ENCODE measurements around the gene ZNF814.
"Not testable (repeated sequence)": the region's sequence is repeated elsewhere in the genome, so short reads cannot be mapped to it uniquely, and the experiment has no call there.

ZNF814 gene

DNA sequence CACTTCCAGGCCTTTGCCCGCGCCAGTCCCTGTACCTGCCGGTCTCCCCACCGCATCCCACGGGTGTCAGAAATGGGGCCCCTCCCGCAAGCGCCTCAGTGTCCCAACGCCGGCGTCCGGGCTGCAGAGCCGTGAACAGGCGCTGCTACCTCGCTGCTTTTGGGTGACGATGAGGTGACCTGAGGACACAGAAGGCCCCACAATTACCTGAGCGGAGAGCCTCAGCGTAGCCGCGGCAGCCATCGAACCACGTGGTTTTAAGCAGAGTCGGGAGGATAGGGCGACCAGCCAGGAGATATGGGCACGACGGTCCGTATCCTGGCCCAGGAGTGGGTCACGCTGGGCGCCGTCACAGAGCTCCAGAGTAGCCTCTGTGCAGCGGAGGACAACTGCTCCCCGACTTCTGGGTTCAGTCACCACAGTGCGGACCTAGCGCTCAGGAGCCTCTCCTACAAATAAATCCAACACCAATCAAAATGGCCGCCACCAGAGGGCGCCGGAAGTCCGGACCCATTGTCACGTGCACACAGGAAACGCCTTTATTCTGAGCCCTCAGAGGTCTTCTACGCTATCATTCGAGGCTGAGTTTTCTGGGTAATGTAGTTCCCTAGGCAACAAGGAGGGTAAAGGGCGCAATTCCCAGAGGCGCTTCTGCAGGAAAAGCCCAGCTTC lies at the start of gene ZNF814:
Gene ZNF814, minus strand, starts transcription at position 478 of the 672 bp plus-strand sequence. Its CDS starts 235 bp downstream, at position 243.
- DNase-seq = peak; percentile 86

- no peak for DNase-seq
Observed at GRCh38 chr19:57935731-57936130, 46.9 kb upstream of the ZNF814 start.

GRCh38 chr19:57934820-57935665 lies 46.2 kb upstream of the ZNF814 start, which contains the start of gene ZNF418:
ZNF418 (minus strand) TSS chr19:57935402; CDS start chr19:57933822, 1,580 bp downstream.
- DNase-seq = peak; percentile 57

GRCh38 chr19:57927587-57927986 lies 38.8 kb upstream of the ZNF814 start:
- no peak for DNase-seq

DNA sequence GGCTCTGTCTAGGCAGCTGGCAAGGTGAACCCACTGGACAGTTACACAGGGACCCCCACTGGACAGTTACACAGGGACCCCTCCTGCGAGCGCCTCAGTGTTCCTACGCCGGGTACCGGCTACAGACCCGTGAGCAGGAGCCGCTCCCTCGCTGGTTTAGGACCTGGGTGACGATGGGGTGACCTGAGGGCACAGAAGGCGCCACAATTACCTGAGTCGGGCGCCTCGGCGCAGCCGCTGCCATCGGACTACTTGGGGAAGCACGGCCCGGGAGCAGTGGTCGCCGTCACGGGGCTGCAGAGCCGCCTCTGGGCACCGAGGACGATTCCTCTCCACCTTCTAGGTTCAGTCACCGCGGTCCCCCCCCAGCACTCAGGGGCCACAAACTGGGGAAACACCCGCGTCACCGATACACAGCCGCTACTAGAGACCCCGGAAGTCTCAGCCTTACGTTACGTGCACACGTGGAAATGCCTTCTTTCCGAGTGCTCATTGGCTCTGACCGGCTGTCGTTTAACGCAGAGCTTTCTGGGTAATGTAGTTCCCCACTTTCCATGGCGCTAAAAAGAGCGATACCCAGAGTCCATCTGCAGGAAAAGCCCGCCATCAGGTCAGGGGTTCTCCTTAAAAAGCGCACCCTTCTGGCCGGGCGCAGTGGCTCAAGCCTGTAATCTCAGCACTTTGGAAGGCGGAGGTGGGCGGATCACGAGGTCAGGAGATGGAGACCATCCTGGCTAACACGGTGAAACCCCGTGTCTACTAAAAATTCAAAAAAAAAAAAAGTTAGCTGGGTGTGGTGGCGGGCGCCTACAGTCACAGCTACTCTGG lies 27.5 kb upstream of the ZNF814 start, which contains the start of gene ZNF417:
Gene ZNF417, minus strand, starts transcription at position 425 of the 828 bp plus-strand sequence. Its CDS starts 181 bp downstream, at position 244.
- peak; percentile 92 for DNase-seq

DNA sequence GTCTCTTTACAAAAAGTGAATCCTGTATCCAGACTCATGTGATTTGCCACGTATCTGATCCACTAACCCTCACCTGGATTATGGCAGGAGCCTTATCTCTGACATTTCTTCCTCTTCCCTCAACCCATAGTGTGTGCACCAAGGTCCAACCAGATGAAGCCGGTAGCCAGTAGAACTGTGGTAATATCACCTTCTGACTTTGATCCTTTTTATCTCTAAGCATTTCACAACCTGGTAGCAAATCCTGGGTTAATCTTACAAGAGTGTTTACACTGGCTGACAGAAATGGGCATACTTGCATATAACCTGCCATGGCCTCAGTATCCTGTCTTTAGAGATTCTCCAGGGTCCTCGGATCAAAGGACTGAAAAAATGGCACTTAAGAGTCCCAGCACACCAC lies 25.7 kb upstream of the ZNF814 start:
- DNase-seq = no peak

- DNase-seq = no peak
Observed at GRCh38 chr19:57907394-57907793, 18.6 kb upstream of the ZNF814 start.

DNA sequence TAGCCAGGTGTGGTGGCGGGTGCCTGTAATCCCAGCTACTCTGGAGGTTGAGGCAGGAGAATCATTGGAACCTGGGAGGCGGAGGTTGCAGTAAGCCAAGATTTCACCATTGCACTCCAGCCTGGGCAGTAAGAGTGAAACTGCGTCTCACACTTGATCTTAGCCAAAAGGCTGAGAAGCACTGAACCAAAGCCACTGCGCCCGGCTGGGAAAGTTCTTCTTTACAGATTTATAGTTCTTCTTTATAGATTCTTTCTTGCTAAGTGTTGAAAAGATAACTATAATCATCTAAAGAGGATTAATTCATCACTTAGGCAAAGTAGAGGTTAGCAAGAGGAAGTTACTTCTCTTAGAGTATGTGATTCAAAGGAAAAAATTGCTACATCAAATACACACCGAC lies 16.4 kb upstream of the ZNF814 start:
- no peak for DNase-seq

GRCh38 chr19:57903618-57904184 lies 14.9 kb upstream of the ZNF814 start:
- no peak for DNase-seq

DNA sequence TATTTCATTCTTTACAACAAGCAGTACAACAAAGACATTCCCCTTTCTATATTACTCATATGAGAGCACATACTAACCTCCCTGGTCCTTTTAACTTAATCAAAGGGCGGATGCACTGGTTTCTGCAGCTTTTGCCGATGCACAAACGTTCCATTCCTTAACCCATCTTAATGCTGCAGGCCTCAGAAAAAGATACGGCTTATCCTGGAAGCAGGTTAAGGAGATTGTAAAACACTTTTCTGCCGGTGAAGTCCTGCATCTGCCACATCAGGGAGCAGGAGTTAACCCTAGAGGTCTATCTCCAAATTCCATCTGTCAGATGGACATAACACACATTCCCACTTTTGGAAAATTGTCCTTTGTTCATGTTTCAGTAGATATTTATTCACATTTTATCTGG lies 11.5 kb upstream of the ZNF814 start:
- DNase-seq = no peak

GRCh38 chr19:57890706-57891105 lies 1.9 kb upstream of the ZNF814 start:
- DNase-seq = not testable (repeated sequence)

GRCh38 chr19:57888107-57888559 lies 704 bp downstream of the ZNF814 start:
- no peak for DNase-seq

GRCh38 chr19:57887195-57887941 lies 1.5 kb downstream of the ZNF814 start:
- no peak for DNase-seq

DNA sequence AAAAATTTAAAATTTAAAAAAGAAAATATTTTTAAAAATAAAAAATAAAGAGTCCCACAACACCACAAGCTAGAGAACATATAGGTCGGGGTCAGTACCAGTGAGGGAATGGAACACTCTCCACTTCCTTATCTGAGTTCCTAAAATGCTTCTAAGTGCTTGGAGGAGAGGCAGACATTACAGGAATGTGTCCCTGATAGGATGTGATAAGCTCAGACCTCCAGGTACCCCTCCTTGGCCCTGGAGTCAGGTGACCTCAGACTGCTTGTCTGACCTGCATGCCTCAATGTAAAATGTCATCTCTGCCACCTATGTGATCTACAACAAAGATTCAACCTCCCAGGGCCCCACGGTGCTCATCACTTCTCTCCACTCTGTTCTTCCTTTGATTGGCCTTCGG lies 2.8 kb downstream of the ZNF814 start:
- DNase-seq = no peak

DNA sequence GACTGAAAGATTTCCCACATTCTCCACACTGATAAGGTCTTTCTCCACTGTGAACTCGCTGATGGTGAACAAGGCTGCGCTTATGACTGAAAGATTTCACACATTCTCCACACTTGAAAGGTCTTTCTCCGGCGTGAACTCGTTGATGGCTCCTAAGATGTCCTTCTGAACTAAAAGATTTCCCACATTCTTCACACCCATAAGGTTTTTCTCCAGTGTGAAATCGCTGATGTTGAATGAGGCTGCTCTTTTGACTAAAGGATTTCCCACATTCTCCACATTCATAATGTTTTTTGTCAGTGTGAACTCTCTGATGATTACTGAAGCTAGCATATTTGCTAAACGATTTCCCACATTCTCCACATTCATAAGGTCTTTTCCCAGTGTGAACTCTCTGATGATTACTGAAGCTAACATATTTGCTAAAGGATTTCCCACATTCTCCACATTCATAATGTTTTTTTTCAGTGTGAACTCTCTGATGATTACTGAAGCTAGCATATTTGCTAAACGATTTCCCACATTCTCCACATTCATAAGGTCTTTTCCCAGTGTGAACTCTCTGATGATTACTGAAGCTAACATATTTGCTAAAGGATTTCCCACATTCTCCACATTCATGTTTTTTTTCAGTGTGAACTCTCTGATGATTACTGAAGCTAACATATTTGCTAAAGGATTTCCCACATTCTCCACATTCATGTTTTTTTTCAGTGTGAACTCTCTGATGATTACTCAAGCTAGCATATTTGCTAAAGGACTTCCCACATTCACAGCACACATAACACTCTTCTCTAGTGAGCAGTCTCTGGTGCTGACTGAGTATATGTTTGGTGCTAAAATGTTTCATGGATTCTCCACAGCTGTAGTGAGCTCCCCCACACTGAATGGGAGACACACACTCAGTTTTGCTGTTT lies 14.7 kb downstream of the ZNF814 start:
- not testable (repeated sequence) for DNase-seq

DNA sequence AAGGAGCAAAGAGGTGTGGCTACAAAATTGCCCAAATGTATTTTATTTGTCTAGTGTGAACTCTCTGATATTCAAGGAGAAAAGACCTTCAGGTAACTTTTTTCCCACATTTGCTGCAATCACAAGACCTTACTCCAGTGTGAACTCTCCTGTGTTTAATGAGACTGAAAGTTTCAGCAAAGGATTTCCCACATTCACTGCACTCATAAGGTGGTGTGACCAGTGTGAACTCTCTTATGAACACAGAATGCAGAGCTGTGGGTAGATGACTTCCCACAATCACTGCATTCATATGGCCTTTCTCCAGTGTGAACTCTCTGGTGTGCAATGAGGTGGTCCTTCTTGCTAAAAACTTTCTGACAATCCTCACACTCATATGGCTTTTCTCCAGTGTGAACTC lies 16.4 kb downstream of the ZNF814 start:
- no peak for DNase-seq

DNA sequence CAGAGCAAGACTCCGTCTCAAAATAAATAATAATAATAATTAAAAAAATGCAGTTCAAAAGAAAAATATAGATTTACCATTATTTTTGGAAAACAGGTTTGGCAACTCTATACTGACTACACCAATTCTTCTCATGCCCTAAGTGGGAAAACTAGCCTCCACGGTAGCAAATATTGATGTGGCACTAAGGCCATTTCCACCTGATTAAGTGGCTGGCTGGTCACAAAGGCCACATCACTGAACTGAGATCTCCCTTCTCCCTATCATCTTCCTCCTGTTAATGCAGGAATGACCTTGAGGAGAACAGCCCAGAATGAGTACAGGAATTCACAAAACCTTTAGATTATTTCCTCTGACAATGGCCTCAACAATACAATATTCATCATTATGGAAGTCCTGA lies 18.6 kb downstream of the ZNF814 start:
- DNase-seq = no peak

DNA sequence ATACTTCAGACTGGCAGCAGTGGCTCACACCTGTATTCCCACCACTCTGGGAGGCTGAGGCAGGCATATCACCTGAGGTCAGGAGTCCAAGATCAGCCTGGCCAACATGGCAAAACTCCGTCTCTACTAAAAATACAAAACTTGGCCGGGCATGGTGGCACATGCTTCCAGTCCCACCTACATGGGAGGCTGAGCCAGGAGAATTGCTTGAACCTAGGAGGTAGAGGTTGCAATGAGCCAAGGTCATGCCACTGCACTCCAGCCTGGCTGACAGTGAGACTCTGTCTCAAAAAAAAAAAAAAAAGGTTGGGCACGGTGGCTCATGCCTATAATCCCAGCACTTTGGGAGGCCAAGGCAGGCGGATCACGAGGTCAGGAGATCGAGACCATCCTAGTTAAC lies 19.2 kb downstream of the ZNF814 start:
- not testable (repeated sequence) for DNase-seq

- no peak for DNase-seq
Observed at GRCh38 chr19:57867868-57868492, 20.9 kb downstream of the ZNF814 start.

- not testable (repeated sequence) for DNase-seq
Observed at GRCh38 chr19:57862351-57862750, 26.5 kb downstream of the ZNF814 start.

Measured in CD4-positive, alpha-beta T cell treated with Interleukin-4 for 4 hours (primary cell).